GM19467 (cell line): ENCODE results near the gene KIAA0040.
"Not testable (repeated sequence)": the region's sequence is repeated elsewhere in the genome, so short reads cannot be mapped to it uniquely, and the experiment has no call there.

Experiments
- ATAC-seq: cut with Tn5 transposase; IDR thresholded peaks from one replicate; pipeline ENCODE4 v1.9.1; 2021; ENCODE audit warnings: mild to moderate bottlenecking, moderate library complexity; ENCODE audit not compliant: unreplicated experiment

KIAA0040 gene

GRCh38 chr1:175108331-175108820, 84.2 kb downstream of the KIAA0040 start:
- not testable (repeated sequence) for ATAC-seq
